ENCODE measurements around the gene LTBP1. TPM values are rescaled to one million over a fixed set of nuclear protein-coding genes. Genes with fewer than 3 reads are reported as not detected.
"Not testable (repeated sequence)": the region's sequence is repeated elsewhere in the genome, so short reads cannot be mapped to it uniquely, and the experiment has no call there.

LTBP1 gene
- total RNA-seq, 1 donor from 2014 or later = 43.9 TPM

DNA sequence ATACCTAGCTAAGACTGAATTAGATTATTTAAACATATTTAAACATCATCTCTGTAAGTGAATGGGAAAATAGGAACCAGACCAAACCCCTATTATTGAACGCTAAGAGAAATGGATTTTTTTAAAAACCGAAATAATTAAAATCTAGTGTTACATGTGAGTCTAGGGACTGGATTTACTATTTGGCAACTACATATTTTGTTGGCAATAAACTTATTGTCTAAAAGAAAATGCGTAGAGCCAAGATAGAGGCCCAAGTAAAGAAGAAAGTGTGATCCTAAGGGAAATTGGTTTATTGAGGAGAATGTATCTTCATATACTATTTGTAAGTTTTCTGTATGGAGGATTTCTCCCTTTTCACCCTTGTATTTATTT is 105.6 kb downstream of the LTBP1 start:
- TF ChIP-seq, protein P1, sequence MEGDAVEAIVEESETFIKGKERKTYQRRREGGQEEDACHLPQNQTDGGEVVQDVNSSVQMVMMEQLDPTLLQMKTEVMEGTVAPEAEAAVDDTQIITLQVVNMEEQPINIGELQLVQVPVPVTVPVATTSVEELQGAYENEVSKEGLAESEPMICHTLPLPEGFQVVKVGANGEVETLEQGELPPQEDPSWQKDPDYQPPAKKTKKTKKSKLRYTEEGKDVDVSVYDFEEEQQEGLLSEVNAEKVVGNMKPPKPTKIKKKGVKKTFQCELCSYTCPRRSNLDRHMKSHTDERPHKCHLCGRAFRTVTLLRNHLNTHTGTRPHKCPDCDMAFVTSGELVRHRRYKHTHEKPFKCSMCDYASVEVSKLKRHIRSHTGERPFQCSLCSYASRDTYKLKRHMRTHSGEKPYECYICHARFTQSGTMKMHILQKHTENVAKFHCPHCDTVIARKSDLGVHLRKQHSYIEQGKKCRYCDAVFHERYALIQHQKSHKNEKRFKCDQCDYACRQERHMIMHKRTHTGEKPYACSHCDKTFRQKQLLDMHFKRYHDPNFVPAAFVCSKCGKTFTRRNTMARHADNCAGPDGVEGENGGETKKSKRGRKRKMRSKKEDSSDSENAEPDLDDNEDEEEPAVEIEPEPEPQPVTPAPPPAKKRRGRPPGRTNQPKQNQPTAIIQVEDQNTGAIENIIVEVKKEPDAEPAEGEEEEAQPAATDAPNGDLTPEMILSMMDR (conservative IDR thresholded peaks at IDR 0.05; ENCODE audit: low read depth, low read length) = no peak
- no peak for DNase-seq (ENCODE audit: low read depth)
- H3K4me3 ChIP-seq (ENCODE audit: low read depth, low read length) = no peak overlapping the region

DNA sequence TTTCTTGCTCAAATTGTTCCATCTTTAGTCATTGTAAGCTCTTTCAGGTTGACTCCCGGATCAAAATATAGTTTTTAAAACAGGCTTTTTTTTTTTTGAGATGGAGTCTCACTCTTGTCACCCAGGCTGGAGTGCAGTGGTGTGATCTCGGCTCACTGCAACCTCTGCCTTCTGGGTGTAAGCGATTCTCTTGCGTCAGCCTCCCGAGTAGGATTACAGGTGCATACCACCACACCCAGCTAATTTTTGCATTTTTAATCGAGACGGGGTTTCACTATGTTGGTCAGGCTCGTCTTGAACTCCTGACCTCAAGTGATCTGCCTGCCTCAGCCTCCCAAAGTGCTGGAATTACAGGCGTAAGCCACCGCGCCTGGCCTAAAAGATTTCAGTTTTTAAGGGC is 106.0 kb downstream of the LTBP1 start:
- DNase-seq (ENCODE audit: low read depth); H3K4me3 ChIP-seq (ENCODE audit: low read depth, low read length): not testable (repeated sequence)

DNA sequence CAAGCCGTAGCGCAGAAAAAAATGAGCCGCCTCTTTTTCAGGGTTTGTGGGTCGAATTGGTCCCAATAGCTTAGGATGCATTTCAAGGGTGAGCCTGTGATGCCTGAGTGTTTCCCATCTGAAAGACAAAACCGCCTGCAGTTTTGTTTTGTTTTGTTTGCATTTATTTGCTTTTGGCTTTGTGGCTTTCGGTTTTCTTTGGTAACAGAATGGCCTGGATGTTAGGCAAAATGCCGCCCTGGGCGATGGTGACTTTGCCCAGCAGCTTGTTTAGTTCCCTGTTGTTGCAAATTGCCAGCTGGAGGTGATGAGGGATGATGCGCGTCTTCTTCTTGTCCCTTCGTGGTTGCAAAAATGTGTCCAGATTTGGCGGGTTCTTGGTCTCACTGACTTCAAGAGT is 109.4 kb downstream of the LTBP1 start:
- no peak overlapping the region for H3K4me3 ChIP-seq (ENCODE audit: low read depth, low read length)
- TF ChIP-seq, protein P1 (conservative IDR thresholded peaks at IDR 0.05; ENCODE audit: low read depth, low read length) = no peak
- DNase-seq (ENCODE audit: low read depth) = no peak

DNA sequence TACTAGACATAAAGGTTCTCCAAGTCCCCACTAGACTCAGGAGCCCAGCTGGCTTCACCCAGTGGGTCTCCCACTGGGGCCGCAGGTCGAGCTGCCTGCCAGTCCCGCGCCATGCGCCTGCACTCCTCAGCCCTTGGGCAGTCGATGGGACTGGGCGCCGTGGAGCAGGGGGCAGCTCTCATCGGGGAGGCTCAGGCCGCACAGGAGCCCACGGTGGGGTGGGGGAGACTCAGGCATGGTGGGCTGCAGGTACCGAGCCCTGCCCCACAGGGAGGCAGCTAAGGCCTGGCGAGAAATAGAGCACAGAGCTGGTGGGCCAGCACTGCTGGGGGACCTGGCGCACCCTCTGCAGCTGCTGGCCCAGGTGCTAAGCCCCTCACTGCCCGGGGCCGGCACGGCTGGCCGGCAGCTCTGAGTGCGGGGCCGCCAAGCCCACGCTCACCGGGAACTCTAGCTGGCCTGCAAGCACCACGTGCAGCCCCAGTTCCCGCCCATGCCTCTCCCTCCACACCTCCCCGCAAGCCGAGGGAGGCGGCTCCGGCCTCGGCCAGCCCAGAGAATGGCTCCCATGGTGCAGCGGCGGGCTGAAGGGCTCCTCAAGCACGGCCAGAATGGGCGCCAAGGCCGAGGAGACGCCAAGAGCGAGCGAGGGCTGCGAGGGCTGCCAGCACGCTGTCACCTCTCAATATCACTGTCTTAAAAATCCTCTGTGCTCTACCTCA is 110.7 kb downstream of the LTBP1 start:
- DNase-seq (ENCODE audit: low read depth); H3K4me3 ChIP-seq (ENCODE audit: low read depth, low read length): not testable (repeated sequence)

DNA sequence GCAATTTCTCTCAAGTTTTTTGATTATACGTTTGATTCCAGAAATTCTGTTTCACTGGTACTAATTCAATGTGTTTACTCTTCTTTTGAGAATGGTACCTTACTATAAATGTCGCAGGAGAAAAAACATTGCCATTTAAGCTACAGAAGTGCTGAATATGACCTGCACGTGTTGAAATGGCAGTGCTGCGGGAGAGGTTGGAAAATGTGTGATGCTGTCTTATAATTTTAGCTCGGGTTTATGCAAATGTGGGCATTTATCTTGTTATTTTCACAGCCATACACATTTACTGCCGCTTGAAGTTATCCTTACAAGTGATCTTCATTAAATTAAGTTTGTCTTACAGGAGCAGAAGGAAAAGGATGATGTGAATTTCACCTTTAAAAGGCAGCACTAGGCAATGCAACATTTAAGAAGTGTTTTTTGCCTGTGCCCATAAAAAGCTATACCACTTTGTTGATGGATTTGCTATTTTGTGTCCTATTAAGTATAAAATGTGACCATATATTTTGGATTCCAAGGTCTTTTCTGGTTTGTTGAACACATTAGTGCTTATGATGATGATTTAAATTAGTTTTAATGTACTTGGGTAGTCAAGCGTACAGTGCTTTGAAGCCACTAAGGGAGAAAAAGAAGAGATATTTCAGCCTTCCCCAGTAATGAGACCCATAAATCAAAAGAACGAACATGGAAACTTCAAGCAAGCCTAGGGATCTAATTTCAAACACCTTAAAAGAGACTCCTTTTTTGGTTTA is 112.1 kb downstream of the LTBP1 start:
- DNase-seq (ENCODE audit: low read depth) = no peak
- TF ChIP-seq, protein P1 (conservative IDR thresholded peaks at IDR 0.05; ENCODE audit: low read depth, low read length) = no peak
- no peak overlapping the region for H3K4me3 ChIP-seq (ENCODE audit: low read depth, low read length)

DNA sequence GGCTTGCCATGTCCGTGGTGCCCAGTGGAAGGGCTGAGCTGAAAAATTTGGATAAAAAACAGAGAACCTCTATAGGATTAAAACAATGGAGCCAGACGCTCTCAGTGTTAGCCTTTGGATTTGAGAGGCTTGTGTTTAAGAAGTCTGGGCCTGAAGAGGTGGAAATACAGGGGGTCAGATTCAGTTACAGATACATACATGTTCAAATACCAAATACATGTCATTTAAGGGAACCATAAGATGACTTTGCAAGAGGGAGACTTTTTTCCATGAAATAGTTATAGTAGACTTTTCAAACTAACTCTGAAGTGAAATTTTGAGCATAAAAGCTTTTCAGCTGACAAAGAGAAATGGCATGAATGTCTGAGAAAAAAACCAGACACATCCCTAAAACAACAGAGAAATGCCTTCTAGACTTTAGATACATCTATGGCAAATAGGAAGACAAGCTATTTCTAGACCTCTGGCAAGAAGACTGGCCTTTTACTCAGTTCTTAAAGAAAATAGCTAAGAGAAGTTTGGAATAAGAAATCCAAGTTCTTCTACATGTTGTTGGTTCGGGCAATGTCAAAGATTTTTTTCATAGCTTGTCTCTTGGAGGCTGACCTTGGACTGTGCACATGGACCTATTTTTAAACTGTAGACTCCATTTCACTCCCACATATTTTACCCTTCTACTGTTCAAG is 112.9 kb downstream of the LTBP1 start:
- H3K4me3 ChIP-seq (ENCODE audit: low read depth, low read length) = no peak overlapping the region
- TF ChIP-seq, protein P1 (conservative IDR thresholded peaks at IDR 0.05; ENCODE audit: low read depth, low read length) = no peak
- no peak for DNase-seq (ENCODE audit: low read depth)

DNA sequence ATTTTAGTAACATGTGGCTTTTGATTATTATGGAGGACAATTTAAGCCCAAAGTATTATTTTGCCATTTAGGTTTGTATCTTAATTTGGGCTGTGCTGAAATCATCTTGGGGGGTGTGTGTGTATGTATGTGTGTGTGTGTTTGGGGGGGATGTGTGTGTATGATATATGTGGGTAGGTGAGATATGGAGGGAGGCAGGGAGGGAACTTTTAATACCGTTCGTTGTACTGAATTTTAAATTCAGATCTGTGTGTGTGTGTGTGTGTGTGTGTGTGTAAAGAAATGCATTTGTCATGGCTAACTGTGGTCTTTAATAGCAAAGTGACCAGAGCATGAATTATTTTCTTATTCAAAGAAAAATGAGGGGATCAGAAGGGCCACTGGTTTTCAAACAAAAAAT is 113.7 kb downstream of the LTBP1 start:
- TF ChIP-seq, protein P1 (conservative IDR thresholded peaks at IDR 0.05; ENCODE audit: low read depth, low read length) = no peak
- H3K4me3 ChIP-seq (ENCODE audit: low read depth, low read length) = no peak overlapping the region
- no peak for DNase-seq (ENCODE audit: low read depth)
